ENCODE results near the gene PRKCD. TPM values are rescaled to one million over a fixed set of nuclear protein-coding genes. Genes with fewer than 3 reads are reported as not detected.

PRKCD gene
- total and polyA plus RNA-seq, 7 donors = 3.5 to 169 (median 12.1) TPM

DNA sequence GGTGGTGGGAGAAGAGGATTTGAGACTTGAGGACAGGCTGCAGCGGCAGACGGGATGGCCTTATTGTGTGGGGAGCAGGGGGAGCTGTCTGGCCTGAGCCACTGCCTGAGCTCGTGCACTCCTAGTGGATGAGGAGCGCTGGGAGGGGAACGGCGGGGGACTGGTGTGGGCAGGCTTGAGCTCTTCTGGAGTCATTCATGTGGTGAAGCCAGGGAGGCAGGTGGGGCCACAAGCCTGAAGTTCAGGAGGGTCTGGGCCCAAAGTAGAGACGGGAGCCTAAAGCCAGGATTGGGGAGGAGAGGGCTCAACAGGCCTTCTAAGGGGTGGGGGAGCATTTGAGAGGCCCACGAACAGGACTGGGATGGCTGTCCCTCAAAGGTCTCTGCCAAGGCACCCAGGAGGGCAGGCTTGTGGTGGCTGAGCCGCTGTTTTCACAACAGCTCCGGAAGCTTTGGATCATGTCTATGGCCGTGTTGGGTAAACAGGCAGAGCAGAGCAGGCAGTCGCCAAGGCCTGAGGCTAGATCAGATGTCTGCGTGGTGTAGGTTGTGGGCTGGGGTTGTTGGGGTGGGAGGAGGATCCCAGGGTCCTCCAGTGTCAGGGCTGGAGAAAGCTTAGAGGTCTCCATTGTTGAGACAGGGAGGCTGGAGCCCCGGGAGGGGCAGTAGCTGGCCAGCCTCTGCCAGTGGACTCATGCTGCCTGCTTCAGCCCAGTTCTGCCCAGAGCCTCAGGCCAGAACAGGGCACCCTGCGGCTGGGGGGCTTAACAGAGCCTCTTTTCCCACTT, 8.2 kb downstream of the PRKCD start:
- Histone ChIP-seq H3K9me3 (no peaks in the 10 kb centered on the region), H3K27me3 (no peaks in the 10 kb centered on the region), H3K27ac (peak overlapping the region in 3 of 4 donors; percentile 0 to 18 (median 5)), H3K4me1 (peaks cover 0 to 11% (median 8%) of the 10 kb centered on the region in 4 donors), H3K36me3 (no peaks in the 10 kb centered on the region), H3K4me3 (peak overlapping the region in 1 of 4 donors; percentile 19)
- no peak for DNase-seq
- intact Hi-C loops (cut with DNase I) = no loop called here
- TF ChIP-seq POLR2A (IDR thresholded peaks at IDR 0.05) (no peak), EP300 (IDR thresholded peaks at IDR 0.05) (no peak), POLR2AphosphoS5 (IDR thresholded peaks at IDR 0.05) (no peak)
- TF ChIP-seq, protein P1, sequence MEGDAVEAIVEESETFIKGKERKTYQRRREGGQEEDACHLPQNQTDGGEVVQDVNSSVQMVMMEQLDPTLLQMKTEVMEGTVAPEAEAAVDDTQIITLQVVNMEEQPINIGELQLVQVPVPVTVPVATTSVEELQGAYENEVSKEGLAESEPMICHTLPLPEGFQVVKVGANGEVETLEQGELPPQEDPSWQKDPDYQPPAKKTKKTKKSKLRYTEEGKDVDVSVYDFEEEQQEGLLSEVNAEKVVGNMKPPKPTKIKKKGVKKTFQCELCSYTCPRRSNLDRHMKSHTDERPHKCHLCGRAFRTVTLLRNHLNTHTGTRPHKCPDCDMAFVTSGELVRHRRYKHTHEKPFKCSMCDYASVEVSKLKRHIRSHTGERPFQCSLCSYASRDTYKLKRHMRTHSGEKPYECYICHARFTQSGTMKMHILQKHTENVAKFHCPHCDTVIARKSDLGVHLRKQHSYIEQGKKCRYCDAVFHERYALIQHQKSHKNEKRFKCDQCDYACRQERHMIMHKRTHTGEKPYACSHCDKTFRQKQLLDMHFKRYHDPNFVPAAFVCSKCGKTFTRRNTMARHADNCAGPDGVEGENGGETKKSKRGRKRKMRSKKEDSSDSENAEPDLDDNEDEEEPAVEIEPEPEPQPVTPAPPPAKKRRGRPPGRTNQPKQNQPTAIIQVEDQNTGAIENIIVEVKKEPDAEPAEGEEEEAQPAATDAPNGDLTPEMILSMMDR (IDR thresholded peaks at IDR 0.05) = no peak
- WGBS, 2 donors = 80 to 85% methylated on average over 15 of the region's 15 CpGs

DNA sequence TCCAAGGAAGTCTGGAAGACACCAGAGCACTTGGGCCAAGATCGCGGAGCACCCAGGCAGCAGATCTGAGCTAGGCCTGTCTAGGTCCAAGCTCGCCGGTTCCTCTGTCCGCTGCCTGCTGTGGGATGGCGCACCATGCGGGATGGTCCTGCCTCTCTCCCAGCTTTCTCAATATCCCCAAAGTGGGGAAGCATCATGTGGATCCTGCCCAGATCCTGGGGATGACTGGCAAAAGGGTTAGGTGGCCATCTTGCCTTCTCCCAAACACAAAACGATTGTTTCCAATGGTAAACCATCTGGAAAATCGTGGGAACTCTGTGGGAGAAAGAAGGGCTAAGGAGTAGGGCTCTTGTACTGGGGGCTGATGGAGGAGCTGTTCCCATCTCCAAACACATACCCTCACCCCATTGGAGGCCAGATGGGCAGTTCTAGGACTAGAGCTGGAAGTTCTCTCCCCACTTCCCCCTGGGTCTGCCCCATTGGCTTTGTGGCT, 8.9 kb downstream of the PRKCD start:
- TF ChIP-seq POLR2AphosphoS5 (IDR thresholded peaks at IDR 0.05) = no peak
- no peak for TF ChIP-seq EP300 (IDR thresholded peaks at IDR 0.05)
- TF ChIP-seq, protein P1 (IDR thresholded peaks at IDR 0.05) = no peak
- TF ChIP-seq POLR2A (IDR thresholded peaks at IDR 0.05) = no peak
- Histone ChIP-seq H3K4me3 (peak overlapping the region in 1 of 4 donors; percentile 19), H3K4me1 (peaks cover 0 to 11% (median 8%) of the 10 kb centered on the region in 4 donors), H3K27ac (peak overlapping the region in 3 of 4 donors; percentile 0 to 18 (median 5)), H3K27me3 (no peaks in the 10 kb centered on the region), H3K36me3 (no peaks in the 10 kb centered on the region), H3K9me3 (no peaks in the 10 kb centered on the region)
- DNase-seq = no peak
- WGBS, 2 donors = 91 to 94% methylated on average over 9 of the region's 9 CpGs
- intact Hi-C loops (cut with DNase I) = no loop called here

DNA sequence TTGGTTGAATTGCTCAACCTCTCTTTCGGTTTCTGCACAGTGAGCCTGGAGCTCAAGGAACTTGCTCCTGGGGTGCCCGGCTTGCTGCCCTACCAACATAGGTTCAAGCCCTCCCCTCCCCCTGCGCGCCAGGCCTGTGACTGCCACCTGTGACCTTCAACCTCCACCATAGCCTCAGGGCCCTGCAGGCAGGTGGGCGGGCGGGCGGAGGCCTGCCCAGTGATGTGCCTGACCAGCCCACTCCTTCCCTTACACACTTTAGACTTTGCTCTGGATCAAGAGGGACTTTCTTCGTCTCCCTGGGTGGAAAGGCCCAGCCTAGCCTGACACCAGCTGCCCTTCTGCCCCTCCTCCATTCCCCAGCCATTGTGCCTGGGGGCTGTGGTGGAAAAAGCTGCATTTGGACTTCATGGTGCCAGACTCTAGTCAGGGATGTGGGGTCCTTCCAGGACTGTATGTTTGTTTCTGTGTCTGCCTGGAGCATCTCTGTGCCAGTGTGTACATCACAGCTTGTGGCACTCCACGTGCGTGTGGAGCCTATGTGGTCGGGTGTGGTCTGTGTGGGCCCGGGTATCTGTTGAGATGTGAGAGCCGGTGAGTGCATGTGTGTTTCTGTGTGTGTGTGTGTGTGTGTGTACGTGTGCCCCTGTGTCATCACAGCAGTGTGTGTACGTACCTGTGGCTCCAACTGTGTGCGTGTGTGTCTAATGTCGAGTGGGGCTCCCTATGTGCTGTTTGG, 9.5 kb downstream of the PRKCD start:
- Histone ChIP-seq H3K27ac (no peak overlapping the region), H3K9me3 (no peaks in the 10 kb centered on the region), H3K4me1 (peaks cover 0 to 11% (median 8%) of the 10 kb centered on the region in 4 donors), H3K36me3 (no peaks in the 10 kb centered on the region), H3K4me3 (peak overlapping the region in 1 of 4 donors; percentile 10), H3K27me3 (no peaks in the 10 kb centered on the region)
- DNase-seq = no peak
- TF ChIP-seq, protein P1 (IDR thresholded peaks at IDR 0.05) = no peak
- TF ChIP-seq EP300 (IDR thresholded peaks at IDR 0.05) (no peak), POLR2A (IDR thresholded peaks at IDR 0.05) (no peak), POLR2AphosphoS5 (IDR thresholded peaks at IDR 0.05) (no peak)
- 61 to 73% methylated on average over 17 of the region's 17 CpGs for WGBS, 2 donors
- intact Hi-C loops (cut with DNase I) = no loop called here

DNA sequence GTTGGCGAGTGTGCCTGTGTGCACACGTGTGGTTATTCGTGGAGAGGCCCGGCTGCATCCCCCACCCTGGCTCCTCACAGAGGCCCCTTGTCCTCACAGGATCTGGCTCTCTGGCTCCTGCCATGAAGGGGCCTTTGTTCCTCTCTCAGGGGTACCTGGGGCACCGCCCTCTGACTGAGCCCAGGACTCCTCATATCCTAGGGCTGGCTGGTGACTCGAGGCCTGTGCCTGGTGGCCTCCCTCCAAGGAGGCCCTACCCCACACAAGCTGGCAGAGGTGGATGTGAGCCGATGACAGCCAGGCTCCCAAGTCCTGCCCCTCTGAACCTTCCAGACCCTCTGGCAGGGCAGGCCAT, 10.0 kb downstream of the PRKCD start:
- Histone ChIP-seq H3K27me3 (no peaks in the 10 kb centered on the region), H3K27ac (no peak overlapping the region), H3K4me1 (peaks cover 0 to 11% (median 7%) of the 10 kb centered on the region in 4 donors), H3K4me3 (no peak overlapping the region), H3K9me3 (no peaks in the 10 kb centered on the region), H3K36me3 (no peaks in the 10 kb centered on the region)
- WGBS, 2 donors = 69 to 77% methylated on average over 7 of the region's 7 CpGs
- TF ChIP-seq EP300 (IDR thresholded peaks at IDR 0.05) (no peak), POLR2A (IDR thresholded peaks at IDR 0.05) (no peak), POLR2AphosphoS5 (IDR thresholded peaks at IDR 0.05) (no peak)
- TF ChIP-seq, protein P1 (IDR thresholded peaks at IDR 0.05) = no peak
- intact Hi-C loops (cut with DNase I) = no loop called here
- DNase-seq = no peak

Data from sigmoid colon (tissue), 7 donors.